IPS-18a (cell line): Measurements from ENCODE around the gene DNAJA2.
A peak's percentile ranks its signal among the peaks of the same experiment; 100 is the strongest.

ENCODE experiments used
- H3K27ac ChIP-seq: one replicate; pipeline ENCODE4 v1.5.1; 2013; ENCODE audit warnings: low read length
- H3K27me3 ChIP-seq: one replicate; pipeline ENCODE4 v1.6.1; 2013; ENCODE audit warnings: mild to moderate bottlenecking, low read length; ENCODE audit not compliant: control insufficient read depth, insufficient read depth
- H3K36me3 ChIP-seq: one replicate; pipeline ENCODE4 v1.6.1; 2013; ENCODE audit warnings: low read depth, low read length; ENCODE audit not compliant: control insufficient read depth
- H3K4me1 ChIP-seq: one replicate; pipeline ENCODE4 v1.6.1; 2013; ENCODE audit warnings: low read depth, low read length; ENCODE audit not compliant: control insufficient read depth
- H3K4me3 ChIP-seq: one replicate; pipeline ENCODE4 v1.5.1; 2013; ENCODE audit warnings: low read length
- H3K9ac ChIP-seq: one replicate; pipeline ENCODE4 v1.6.1; 2013; ENCODE audit warnings: mild to moderate bottlenecking, low read length, moderate library complexity
- H3K9me3 ChIP-seq: one replicate; pipeline ENCODE4 v1.6.1; 2013; ENCODE audit warnings: low read depth, low read length; ENCODE audit not compliant: control insufficient read depth

The DNAJA2 gene

GRCh38 chr16:46997844-46998243, 24.4 kb upstream of the DNAJA2 start:
- H3K27me3 ChIP-seq = no peaks in the 10 kb centered on the region
- no peaks in the 10 kb centered on the region for H3K9me3 ChIP-seq

GRCh38 chr16:46996952-46997458, 23.5 kb upstream of the DNAJA2 start:
- no peak overlapping the region for H3K27ac ChIP-seq
- no peaks in the 10 kb centered on the region for H3K36me3 ChIP-seq
- no peaks in the 10 kb centered on the region for H3K4me1 ChIP-seq
- no peak overlapping the region for H3K4me3 ChIP-seq
- H3K9ac ChIP-seq = no peak overlapping the region
- H3K27me3 ChIP-seq = no peaks in the 10 kb centered on the region
- H3K9me3 ChIP-seq = no peaks in the 10 kb centered on the region

More at GRCh38 chr16:46997844-46998243, 24.4 kb upstream of the DNAJA2 start:
- no peaks in the 10 kb centered on the region for H3K36me3 ChIP-seq
- no peak overlapping the region for H3K9ac ChIP-seq
- no peak overlapping the region for H3K27ac ChIP-seq
- no peak overlapping the region for H3K4me3 ChIP-seq
- no peaks in the 10 kb centered on the region for H3K4me1 ChIP-seq

- Histone ChIP-seq H3K9me3 (peaks cover 2% of the 10 kb centered on the region), H3K36me3 (no peaks in the 10 kb centered on the region), H3K4me1 (no peaks in the 10 kb centered on the region), H3K4me3 (no peak overlapping the region), H3K27ac (no peak overlapping the region), H3K27me3 (no peaks in the 10 kb centered on the region), H3K9ac (no peak overlapping the region)
Observed at GRCh38 chr16:46996391-46996790, 22.9 kb upstream of the DNAJA2 start.

GRCh38 chr16:46991729-46992704, 18.5 kb upstream of the DNAJA2 start:
- Histone ChIP-seq H3K27ac (no peak overlapping the region), H3K36me3 (no peaks in the 10 kb centered on the region), H3K4me3 (no peak overlapping the region), H3K4me1 (no peaks in the 10 kb centered on the region), H3K9me3 (peaks cover 2% of the 10 kb centered on the region), H3K27me3 (no peaks in the 10 kb centered on the region), H3K9ac (no peak overlapping the region)

- H3K4me3 ChIP-seq = no peak overlapping the region
- peaks cover 2% of the 10 kb centered on the region for H3K9me3 ChIP-seq
- H3K27ac ChIP-seq = no peak overlapping the region
- H3K36me3 ChIP-seq = no peaks in the 10 kb centered on the region
- H3K9ac ChIP-seq = no peak overlapping the region
- H3K27me3 ChIP-seq = no peaks in the 10 kb centered on the region
- no peaks in the 10 kb centered on the region for H3K4me1 ChIP-seq
Observed at GRCh38 chr16:46986896-46987295, 13.4 kb upstream of the DNAJA2 start.

- Histone ChIP-seq H3K4me1 (no peaks in the 10 kb centered on the region), H3K4me3 (no peak overlapping the region), H3K27ac (no peak overlapping the region), H3K9ac (no peak overlapping the region), H3K36me3 (no peaks in the 10 kb centered on the region), H3K9me3 (peaks cover under 1% of the 10 kb centered on the region), H3K27me3 (no peaks in the 10 kb centered on the region)
Observed at GRCh38 chr16:46986438-46986837, 13.0 kb upstream of the DNAJA2 start.

- Histone ChIP-seq H3K27me3 (no peaks in the 10 kb centered on the region), H3K9me3 (no peaks in the 10 kb centered on the region), H3K9ac (no peak overlapping the region), H3K36me3 (no peaks in the 10 kb centered on the region), H3K4me1 (no peaks in the 10 kb centered on the region), H3K4me3 (no peak overlapping the region), H3K27ac (no peak overlapping the region)
Observed at GRCh38 chr16:46982335-46982734, 8.9 kb upstream of the DNAJA2 start.

GRCh38 chr16:46980926-46981325, 7.5 kb upstream of the DNAJA2 start:
- Histone ChIP-seq H3K27ac (no peak overlapping the region), H3K9me3 (no peaks in the 10 kb centered on the region), H3K4me3 (no peak overlapping the region), H3K4me1 (peaks cover 6% of the 10 kb centered on the region), H3K36me3 (no peaks in the 10 kb centered on the region), H3K9ac (no peak overlapping the region), H3K27me3 (no peaks in the 10 kb centered on the region)

- Histone ChIP-seq H3K4me1 (peaks cover 6% of the 10 kb centered on the region), H3K27me3 (no peaks in the 10 kb centered on the region), H3K9ac (peak overlapping the region; percentile 6), H3K9me3 (no peaks in the 10 kb centered on the region), H3K27ac (no peak overlapping the region), H3K36me3 (peaks cover 2% of the 10 kb centered on the region), H3K4me3 (no peak overlapping the region)
Observed at GRCh38 chr16:46976550-46976949, 3.1 kb upstream of the DNAJA2 start.

- no peaks in the 10 kb centered on the region for H3K27me3 ChIP-seq
- H3K9me3 ChIP-seq = no peaks in the 10 kb centered on the region
- H3K27ac ChIP-seq = no peak overlapping the region
- no peak overlapping the region for H3K4me3 ChIP-seq
- peaks cover 8% of the 10 kb centered on the region for H3K36me3 ChIP-seq
- peaks cover 6% of the 10 kb centered on the region for H3K4me1 ChIP-seq
- H3K9ac ChIP-seq = peak overlapping the region; percentile 6
Observed at GRCh38 chr16:46975908-46976470, 2.5 kb upstream of the DNAJA2 start.

GRCh38 chr16:46975165-46975564, 1.7 kb upstream of the DNAJA2 start:
- no peak overlapping the region for H3K4me3 ChIP-seq
- H3K27ac ChIP-seq = no peak overlapping the region
- H3K4me1 ChIP-seq = peaks cover 6% of the 10 kb centered on the region
- H3K27me3 ChIP-seq = no peaks in the 10 kb centered on the region
- H3K9ac ChIP-seq = no peak overlapping the region
- no peaks in the 10 kb centered on the region for H3K9me3 ChIP-seq
- H3K36me3 ChIP-seq = peaks cover 11% of the 10 kb centered on the region
